ENCODE measurements around the gene EFCAB12. TPM values are rescaled to one million over a fixed set of nuclear protein-coding genes. Genes with fewer than 3 reads are reported as not detected.

The EFCAB12 gene
- total RNA-seq, 1 experiment from 2014 or later = not detected

DNA sequence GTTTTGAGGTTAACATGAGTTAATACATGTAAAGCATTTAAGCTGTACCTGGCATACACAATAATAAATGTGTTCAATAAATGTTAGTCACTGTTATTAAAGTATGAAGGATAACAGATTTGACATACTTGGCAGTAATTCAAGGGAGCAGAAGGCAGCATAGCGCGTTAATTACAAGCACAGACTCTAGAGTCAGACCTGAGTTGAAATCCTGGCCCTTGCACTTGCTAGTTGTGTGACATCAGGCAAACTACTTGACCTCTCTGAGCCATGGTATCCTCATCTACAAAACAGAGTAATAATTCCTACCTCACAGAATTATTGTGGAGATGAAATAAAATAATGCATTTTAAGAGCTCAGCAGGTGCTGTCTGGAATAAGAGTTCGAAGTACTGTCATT, 17.0 kb upstream of the EFCAB12 start:
- no peak for DNase-seq (ENCODE audit: low read depth)

GRCh38 chr3:129442947-129443346, 14.5 kb upstream of the EFCAB12 start:
- no peak for DNase-seq (ENCODE audit: low read depth)

DNA sequence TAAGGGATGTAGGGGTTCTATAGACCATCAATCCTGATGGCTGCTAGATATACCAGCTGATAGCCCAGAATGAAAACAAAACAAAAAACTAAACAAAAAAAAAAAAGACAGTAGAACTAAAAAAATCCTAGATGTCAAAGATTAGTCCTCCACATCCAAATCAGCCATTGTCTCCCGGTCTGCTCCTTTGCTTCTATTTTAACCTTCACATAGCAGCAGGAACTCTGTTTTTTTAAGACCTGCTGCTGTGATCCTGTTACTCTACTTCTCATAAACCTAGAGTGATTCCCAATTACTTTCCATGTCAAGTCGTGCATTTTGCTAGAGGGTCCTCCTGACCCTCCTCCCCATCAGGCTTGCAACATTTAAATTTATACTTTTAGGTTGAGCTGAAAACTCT, 14.1 kb upstream of the EFCAB12 start:
- DNase-seq (ENCODE audit: low read depth) = no peak

- DNase-seq (ENCODE audit: low read depth) = peak; percentile 62
Observed at GRCh38 chr3:129441782-129442181, 13.3 kb upstream of the EFCAB12 start.

GRCh38 chr3:129441215-129441614, 12.8 kb upstream of the EFCAB12 start:
- no peak for DNase-seq (ENCODE audit: low read depth)

GRCh38 chr3:129440618-129441190, 12.3 kb upstream of the EFCAB12 start:
- no peak for DNase-seq (ENCODE audit: low read depth)

GRCh38 chr3:129439817-129440617, 11.6 kb upstream of the EFCAB12 start, which contains the start of the genes IFT122 and MBD4:
IFT122 (plus strand) TSS chr3:129440224; CDS start chr3:129440331, 107 bp downstream.
MBD4 (minus strand) TSS chr3:129439948; CDS start chr3:129439833, 115 bp downstream.
- peak; percentile 100 for DNase-seq (ENCODE audit: low read depth)

- peak; percentile 58 for DNase-seq (ENCODE audit: low read depth)
Observed at GRCh38 chr3:129439226-129439816, 10.9 kb upstream of the EFCAB12 start.

GRCh38 chr3:129435367-129435766, 6.9 kb upstream of the EFCAB12 start:
- DNase-seq (ENCODE audit: low read depth) = no peak

GRCh38 chr3:129434140-129434539, 5.7 kb upstream of the EFCAB12 start:
- no peak for DNase-seq (ENCODE audit: low read depth)

DNA sequence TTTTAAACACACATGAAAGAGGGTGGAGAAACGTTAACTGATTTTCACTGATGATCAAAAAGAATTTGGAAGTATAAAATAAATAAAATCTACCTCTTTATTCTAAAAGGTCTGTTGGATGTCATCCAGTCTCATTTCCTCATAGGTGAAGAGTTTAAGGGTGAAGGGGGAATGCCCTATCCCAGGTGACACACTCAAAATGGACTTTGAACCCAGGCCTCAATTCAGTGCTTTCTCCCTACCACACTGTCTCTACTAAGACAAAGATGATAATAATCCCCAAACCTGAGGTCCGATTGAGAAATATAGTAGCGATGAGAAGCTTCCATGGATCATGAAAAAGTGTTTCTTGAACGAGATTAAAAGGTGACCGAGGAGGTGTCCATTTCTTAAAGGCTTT, 5.1 kb upstream of the EFCAB12 start:
- DNase-seq (ENCODE audit: low read depth) = no peak

- peak; percentile 70 for DNase-seq (ENCODE audit: low read depth)
Observed at GRCh38 chr3:129432671-129433070, 4.2 kb upstream of the EFCAB12 start.

DNA sequence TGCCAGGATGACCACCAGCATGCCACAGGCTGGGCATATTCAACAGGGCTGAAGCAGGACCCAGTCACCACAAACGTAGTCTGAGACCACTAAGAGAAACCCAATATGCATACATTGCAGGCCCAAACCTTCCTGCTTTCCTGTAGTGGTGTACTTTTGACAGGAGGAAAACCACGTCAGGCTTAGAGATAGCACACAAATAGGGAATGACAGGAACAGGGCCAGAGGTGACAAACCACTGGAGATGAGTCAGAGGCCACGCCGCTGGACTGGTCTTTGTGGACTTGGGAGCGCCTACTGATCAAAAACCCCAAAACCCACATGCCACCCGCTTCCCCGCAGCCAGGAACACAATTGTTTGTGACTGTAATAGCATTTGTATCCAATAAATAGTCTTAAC, 3.6 kb upstream of the EFCAB12 start:
- peak; percentile 67 for DNase-seq (ENCODE audit: low read depth)

DNA sequence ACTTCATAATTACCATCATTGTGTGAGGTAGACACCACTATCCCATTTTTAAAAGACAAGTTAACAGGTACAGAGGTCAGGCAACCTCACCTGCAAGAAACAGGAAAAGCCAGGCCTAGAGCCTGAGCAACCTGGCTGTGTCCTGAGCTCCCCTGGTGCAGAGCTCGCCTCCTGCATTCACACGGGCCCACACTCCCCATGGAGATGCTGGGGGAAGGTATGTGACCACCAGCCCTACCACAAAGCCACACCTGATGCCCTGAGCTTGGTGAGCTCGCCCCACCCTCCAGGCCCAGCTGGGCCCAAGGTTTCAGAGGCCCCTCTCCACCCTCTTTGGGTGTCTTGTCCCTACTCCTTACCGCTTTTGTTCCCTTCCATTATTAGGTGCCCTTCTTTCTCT, 1.2 kb upstream of the EFCAB12 start:
- no peak for DNase-seq (ENCODE audit: low read depth)

DNA sequence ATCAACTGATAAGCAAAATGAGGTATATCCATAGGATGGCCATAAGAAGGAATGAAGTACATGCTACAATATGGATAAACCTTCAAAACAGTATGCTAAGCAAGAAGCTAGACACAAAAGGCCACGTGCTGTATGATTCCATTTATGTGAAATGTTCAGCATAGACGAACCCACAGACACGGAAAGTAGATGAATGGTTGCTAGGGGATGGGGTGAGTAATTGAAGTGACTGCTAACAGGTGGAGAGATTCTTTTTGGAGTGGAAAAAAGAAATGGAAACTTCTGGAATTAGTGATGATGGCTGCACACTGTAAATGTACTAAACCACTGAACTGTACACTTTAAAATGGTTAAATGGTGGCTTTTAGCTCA, 630 bp upstream of the EFCAB12 start:
- peak; percentile 41 for DNase-seq (ENCODE audit: low read depth)

- no peak for DNase-seq (ENCODE audit: low read depth)
Observed at GRCh38 chr3:129428007-129428375, 445 bp downstream of the EFCAB12 start.

DNA sequence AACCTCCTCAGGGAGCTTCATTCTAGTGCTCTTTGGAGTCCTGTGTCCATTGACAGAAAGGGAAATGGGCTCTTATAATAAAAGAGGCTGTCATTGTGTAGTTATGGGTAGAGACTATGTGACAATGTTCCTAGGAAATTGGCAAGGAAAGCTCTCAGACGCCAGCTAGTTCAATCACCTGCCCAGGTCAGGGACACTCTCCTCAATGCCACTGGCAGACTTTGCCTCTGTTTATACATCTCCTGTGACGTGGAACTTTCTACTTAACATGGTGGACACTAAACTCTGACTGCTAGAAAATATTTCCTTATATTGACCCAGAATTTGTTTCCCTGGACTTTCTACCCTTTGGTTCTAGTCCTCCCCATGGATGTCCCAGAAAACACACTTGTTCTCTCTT, 2.8 kb downstream of the EFCAB12 start:
- DNase-seq (ENCODE audit: low read depth) = no peak

GRCh38 chr3:129425213-129425612, 3.2 kb downstream of the EFCAB12 start:
- no peak for DNase-seq (ENCODE audit: low read depth)

DNA sequence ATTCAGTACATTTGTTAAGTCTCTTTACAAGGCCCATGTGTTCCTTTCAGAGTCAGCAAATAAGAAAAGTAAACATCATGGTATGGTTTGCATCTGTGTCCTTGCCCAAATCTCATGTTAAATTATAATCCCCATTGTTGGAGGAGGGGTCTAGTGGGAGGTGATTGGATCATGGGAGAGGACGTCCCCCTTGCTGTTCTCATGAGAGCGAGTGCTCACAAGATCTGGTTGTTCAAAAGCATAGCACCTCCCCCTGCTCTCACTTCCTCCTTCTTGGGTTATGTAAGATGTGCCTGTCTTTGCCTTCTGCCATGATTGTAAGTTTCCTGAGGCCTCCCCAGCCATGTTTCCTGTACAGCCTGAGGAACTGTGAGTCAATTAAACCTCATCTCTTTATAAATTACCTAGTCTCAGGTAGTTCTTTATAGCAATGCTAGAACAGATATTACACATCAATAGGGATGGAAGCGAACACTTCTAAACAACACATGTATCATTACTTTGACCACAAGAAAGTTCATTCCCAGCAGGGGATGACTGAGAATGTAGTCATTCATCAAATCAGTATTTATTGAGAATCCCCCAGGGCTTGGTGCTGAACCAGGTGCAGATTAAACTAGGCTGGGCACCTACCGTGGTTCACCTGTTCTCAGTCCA, 4.1 kb downstream of the EFCAB12 start:
- DNase-seq (ENCODE audit: low read depth) = no peak

- DNase-seq (ENCODE audit: low read depth) = no peak
Observed at GRCh38 chr3:129422897-129423296, 5.5 kb downstream of the EFCAB12 start.

- no peak for DNase-seq (ENCODE audit: low read depth)
Observed at GRCh38 chr3:129421988-129422745, 6.3 kb downstream of the EFCAB12 start.
